ENCODE measurements around the gene SPINT1.
A peak's percentile ranks its signal among the peaks of the same experiment; 100 is the strongest.

SPINT1 gene

DNA sequence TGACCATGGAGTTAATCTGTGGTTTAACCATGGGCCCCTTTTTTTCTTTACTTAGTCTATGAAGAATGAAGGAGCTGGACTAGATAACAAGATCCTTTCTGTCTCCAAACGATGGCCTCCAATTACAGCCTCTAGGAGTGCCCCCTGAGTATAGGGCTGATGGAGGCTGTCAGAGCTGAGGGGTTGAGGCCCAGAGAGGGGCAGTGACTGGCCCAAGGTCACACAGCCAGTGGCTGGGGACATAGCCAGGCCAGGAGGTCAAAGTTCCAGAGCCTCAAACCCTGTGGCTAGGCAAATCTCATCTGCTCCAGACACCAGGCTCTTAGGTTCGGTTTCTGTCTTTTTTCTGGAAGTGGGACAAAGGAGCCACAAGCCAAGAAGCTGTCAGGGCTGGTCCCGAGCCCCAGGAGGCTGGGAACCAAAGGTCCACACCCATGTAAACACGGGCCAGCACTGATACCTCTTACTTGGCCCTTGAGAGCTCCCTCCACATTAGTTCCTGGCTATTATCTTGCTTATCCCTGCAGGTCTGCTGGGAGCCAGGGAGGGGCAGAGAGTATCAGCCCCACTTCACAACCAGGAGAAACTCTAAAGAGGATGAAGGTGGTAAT, 19.9 kb downstream of the SPINT1 start:
- no peak for DNase-seq

DNA sequence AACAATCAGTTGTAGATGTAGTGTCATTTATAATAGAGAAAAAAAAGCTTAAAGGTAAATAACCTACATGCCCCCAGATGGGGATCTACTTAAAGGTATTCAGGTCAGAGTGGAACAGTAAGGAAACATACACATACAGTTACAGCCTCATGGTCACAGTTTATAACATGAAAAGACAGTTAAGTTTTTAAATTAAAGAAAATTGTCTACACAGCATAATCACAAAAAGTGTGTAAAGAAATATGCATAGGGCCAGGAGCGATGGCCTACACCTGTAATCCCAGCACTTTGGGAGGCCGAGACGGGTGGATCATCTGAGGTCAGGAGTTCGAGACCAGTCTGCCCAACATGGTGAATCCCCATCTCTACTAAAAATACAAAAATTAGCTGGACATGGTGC, 23.4 kb downstream of the SPINT1 start:
- DNase-seq, result no peak

- DNase-seq, result no peak
These were observed 25.8 kb downstream of the SPINT1 start for GRCh38 chr15:40869686-40870085.

- DNase-seq, result no peak
These were observed 26.9 kb downstream of the SPINT1 start for GRCh38 chr15:40870716-40871115.

- no peak for DNase-seq
These were observed 28.1 kb downstream of the SPINT1 start for GRCh38 chr15:40871749-40872617.

GRCh38 chr15:40872791-40873693, 29.2 kb downstream of the SPINT1 start:
- DNase-seq, result no peak

GRCh38 chr15:40873694-40874561, 30.1 kb downstream of the SPINT1 start, which contains the start of gene RHOV:
Gene RHOV, minus strand, starts transcription at chr15:40874234. Its CDS starts 95 bp downstream, at chr15:40874139.
- DNase-seq, result peak; percentile 57

GRCh38 chr15:40875991-40876730, 32.3 kb downstream of the SPINT1 start:
- no peak for DNase-seq

GRCh38 chr15:40877694-40878093, 33.8 kb downstream of the SPINT1 start:
- no peak for DNase-seq

- DNase-seq, result peak; percentile 65
These were observed 34.9 kb downstream of the SPINT1 start for GRCh38 chr15:40878785-40879184.

DNA sequence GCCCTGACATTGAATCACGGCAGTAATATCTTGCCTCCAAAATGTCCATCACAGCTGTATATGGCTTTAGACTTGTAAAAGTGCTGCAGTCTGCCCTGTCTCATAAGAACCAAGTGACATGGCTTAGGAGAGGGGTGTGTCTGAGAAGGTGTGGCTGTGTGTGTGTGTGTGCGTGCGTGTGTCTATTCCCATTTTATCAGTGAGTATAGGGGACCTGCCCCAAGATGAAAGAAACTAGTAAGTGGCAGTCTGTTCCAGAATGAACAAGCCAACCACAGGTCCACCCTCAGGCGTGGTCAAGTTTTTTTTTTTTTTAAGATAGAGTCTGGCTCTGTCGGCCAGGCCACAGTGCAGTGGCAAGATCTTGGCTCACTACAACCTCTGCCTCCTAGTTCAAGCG, 35.8 kb downstream of the SPINT1 start:
- no peak for DNase-seq

GRCh38 chr15:40881351-40881750, 37.5 kb downstream of the SPINT1 start:
- no peak for DNase-seq

- no peak for DNase-seq
These were observed 42.7 kb downstream of the SPINT1 start for GRCh38 chr15:40886586-40886985.

DNA sequence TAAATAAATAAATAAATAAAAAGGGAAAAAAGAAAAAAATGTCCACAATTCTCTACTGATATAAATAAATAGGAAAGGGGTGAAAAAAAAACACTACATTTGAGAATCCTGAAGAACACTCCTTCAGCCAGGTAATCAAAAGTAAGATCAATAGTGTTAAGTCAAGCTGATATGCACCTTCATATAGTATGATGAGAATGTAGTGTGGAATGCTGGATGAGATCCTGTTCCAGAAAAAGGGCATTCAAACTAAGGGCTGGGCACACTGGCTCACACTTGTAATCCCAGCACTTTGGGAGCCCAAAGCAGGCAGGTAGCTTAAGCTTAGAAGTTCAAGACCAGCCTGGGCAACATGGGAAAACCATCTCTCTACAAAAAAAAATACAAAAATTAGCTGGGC, 45.3 kb downstream of the SPINT1 start:
- DNase-seq, result no peak

GRCh38 chr15:40891138-40891537, 47.3 kb downstream of the SPINT1 start:
- no peak for DNase-seq

DNA sequence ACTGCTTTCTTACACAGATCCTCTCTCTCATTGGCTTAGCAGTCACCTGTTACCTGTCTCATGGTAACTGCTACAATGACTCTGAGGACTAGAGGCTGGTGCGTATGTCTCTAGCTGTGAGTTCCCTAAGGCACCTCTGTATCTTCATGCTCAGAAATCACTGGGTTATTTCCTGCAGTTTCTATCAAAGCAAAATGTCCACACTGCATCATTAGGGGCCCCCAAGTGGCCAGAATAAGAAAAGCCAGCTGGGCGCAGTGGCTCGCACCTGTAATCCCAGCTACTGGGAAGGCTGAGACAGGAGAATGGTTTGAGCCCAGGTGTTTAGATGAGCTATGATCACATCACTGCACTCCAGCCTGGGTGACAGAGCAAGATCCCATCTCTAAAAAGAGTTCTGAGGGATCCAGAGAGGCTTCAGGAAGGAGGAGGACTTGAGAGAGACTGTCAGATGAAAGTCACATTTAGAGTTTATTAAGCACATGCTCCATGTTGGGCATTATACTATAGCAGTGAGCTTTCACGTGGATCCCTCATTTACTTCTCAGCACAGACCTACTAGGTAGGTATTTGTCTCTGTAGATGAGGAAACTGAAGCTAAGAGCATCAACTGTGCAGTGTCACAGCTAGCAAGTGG, 48.1 kb downstream of the SPINT1 start:
- DNase-seq, result peak; percentile 56

GRCh38 chr15:40892447-40893012, 48.7 kb downstream of the SPINT1 start:
- DNase-seq, result no peak

DNA sequence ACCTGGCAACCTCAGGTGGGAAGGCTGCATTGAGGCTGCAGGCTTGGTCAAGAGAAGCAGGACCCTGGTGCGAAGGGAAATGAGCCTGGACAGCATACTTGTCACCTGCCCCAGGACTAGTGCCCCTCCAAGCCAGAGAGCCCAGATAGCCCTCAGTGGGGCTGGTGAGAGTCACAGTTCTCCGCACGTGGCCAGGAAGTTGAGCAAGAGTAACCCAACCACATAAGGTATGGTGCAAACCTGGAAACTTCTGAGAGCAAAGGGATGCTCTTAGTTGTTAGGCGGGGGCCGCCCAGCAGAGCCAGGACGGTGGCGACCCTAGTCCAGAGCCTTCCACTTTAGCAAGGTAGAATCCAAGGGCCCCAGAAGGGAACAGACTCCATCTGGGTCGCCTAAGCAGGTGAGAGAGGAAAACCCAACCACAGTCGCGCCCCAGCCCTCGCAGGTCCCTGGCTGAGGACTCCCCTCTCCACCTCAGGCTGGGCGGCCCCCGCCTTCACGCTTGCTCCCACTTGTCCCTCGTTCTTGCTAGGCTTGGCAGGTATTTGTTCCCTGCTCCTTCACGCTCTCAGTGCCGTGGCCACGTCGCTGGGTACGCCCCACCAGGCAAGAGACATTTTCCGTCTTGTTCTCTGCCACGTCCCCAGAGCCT, 49.3 kb downstream of the SPINT1 start:
- DNase-seq, result no peak

DNA sequence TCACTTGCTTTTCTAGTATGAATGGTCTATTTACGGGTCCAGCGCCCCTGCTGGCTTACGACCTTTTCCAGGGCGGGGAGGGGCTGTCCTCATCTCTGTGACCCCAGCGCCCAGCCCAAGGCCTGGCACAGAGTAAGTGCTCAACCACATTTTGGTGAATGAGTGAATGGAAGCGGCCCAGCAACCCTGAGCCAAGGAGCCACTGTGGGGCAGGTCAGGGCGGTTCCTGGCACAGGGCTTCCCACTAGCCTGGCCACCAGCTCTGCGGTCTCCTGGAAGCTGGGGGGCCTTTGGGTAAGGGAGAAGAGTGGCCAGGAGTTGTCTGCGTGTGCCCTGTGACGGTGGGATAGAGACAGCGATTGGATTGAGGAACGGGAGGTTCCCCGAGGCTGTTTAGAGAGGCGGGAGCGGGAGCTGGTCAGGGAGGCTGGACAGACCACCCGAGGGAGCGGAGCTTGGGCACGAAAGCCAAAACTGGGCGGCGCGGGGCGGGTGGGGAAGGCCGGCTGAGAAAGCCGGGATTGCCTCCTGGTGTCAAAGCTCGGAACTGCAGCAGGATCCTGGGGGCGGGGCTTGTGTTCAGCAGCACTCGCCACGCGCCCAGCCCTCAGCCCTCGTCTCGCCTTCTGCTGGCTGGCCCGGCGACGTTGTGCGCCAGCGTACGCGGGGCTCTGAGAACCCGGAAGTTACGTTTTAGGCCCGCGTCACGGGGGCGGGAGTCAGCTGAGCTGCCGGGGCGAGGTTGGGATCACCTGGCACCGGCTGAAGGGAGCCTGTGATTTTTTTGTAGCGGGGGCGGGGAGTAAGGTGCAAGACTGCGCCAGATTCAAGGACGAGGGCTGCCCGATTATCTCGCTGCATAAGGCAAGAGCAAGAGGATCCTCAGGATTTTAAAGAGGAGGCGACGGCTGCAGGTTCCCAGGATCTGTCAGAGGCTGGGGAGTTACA, 50.2 kb downstream of the SPINT1 start, which contains the start of gene VPS18:
Gene VPS18, plus strand, starts transcription at position 718 of the 948 bp plus-strand sequence. CDS start 319 bp downstream, outside the sequence.
- peak; percentile 99 for DNase-seq

All from suppressor macrophage treated with lipopolysaccharide for 4 hours (primary cell).